Fibroblast of lung (primary cell): ENCODE measurements around the gene TRRAP. TPM values are rescaled to one million over a fixed set of nuclear protein-coding genes. Genes with fewer than 3 reads are reported as not detected.

Experiments
- DNase-seq, 2 donors: peaks; one replicate each; pipeline versions ENCODE4 v3.0.0 to v3.0.0-alpha.2; 2010; ENCODE audit warnings: low read depth in 2 of 2
- H2AFZ ChIP-seq: 2 replicates; pipeline ENCODE4 v1.5.1; 2012; ENCODE audit warnings: low read length, control low read depth, inconsistent platforms
- H3K27ac ChIP-seq: 2 replicates; pipeline ENCODE4 v1.5.1; 2011; ENCODE audit warnings: low read length, control low read depth; ENCODE audit not compliant: insufficient read depth
- H3K27me3 ChIP-seq: 2 replicates; pipeline ENCODE4 v1.5.1; 2011; ENCODE audit warnings: mild to moderate bottlenecking, low read length; ENCODE audit not compliant: control insufficient read depth, insufficient read depth
- H3K36me3 ChIP-seq: 2 replicates; pipeline ENCODE4 v1.5.1; 2011; ENCODE audit warnings: low read length; ENCODE audit not compliant: control insufficient read depth, insufficient read depth
- H3K4me1 ChIP-seq: 2 replicates; pipeline ENCODE4 v1.5.1; 2011; ENCODE audit warnings: low read length; ENCODE audit not compliant: control insufficient read depth, insufficient read depth; ENCODE audit errors: extremely low read depth
- H3K4me2 ChIP-seq: 2 replicates; pipeline ENCODE4 v1.5.1; 2011; ENCODE audit warnings: low read length, control low read depth; ENCODE audit not compliant: insufficient read depth; ENCODE audit errors: extremely low read depth
- H3K4me3 ChIP-seq, 4 experiments: fragments of 200-600 bp in 1 of 4; sonication (generic) in 1 of 4; replicated peaks in 1 of 4; 2 replicates each; pipeline ENCODE4 v1.5.1; 2011 to 2016; ENCODE audit warnings: low read length in 4 of 4, low read depth in 3 of 4, mild to moderate bottlenecking in 3 of 4, control low read depth in 2 of 4, inconsistent platforms in 1 of 4, mixed read lengths in 1 of 4; ENCODE audit not compliant: insufficient read depth in 1 of 4; ENCODE audit errors: control extremely low read depth in 1 of 4
- H3K79me2 ChIP-seq: 2 replicates; pipeline ENCODE4 v1.5.1; 2012; ENCODE audit warnings: mild to moderate bottlenecking, low read length, inconsistent platforms; ENCODE audit not compliant: control insufficient read depth, insufficient read depth
- H3K9ac ChIP-seq: 2 replicates; pipeline ENCODE4 v1.5.1; 2011; ENCODE audit warnings: mild to moderate bottlenecking, low read length, control low read depth; ENCODE audit not compliant: insufficient read depth
- H3K9me3 ChIP-seq: 2 replicates; pipeline ENCODE4 v1.5.1; 2012; ENCODE audit warnings: low read depth, low read length; ENCODE audit not compliant: control insufficient read depth, insufficient read depth
- H4K20me1 ChIP-seq: 2 replicates; pipeline ENCODE4 v1.5.1; 2011; ENCODE audit warnings: low read length; ENCODE audit not compliant: control insufficient read depth, insufficient read depth; ENCODE audit errors: extremely low read depth
- EZH2 ChIP-seq: IDR thresholded peaks from 2 replicates; pipeline ENCODE4 v1.5.1; 2012; ENCODE audit warnings: low read length, control low read depth, mild to moderate bottlenecking; ENCODE audit errors: missing control alignments
- polyA plus RNA-seq, 2 donors: library from polyadenylated mRNA; depleted of rRNA in 1 of 2; stranded (reverse) in 1 of 2; unstranded in 1 of 2; fragments of >200 nt; gene quantifications; 2 replicates each; pipeline ENCODE4 v1.2.1, GENCODE V29; 2011 to 2012; ENCODE audit warnings: missing spikeins in 1 of 2
- total RNA-seq: library from RNA; depleted of rRNA; stranded (reverse); fragments of >200 nt; gene quantifications from 2 replicates; pipeline ENCODE4 v1.2.1, GENCODE V29; 2014
- TF ChIP-seq, protein P1 (sequence below), 2 donors: IDR thresholded peaks in 1 of 2; conservative IDR thresholded peaks in 1 of 2; 1 replicate in 1 of 2; 2 replicates in 1 of 2; pipeline ENCODE4 v1.5.1; 2011 to 2012; ENCODE audit warnings: low read length in 2 of 2, control low read depth in 1 of 2, inconsistent platforms in 1 of 2, low read depth in 1 of 2, mild to moderate bottlenecking in 1 of 2

Gene TRRAP
- total and polyA plus RNA-seq, 2 donors (not counting 1 experiment from before 2014, with no cell fraction given) = 11.3 to 20.6 TPM

DNA sequence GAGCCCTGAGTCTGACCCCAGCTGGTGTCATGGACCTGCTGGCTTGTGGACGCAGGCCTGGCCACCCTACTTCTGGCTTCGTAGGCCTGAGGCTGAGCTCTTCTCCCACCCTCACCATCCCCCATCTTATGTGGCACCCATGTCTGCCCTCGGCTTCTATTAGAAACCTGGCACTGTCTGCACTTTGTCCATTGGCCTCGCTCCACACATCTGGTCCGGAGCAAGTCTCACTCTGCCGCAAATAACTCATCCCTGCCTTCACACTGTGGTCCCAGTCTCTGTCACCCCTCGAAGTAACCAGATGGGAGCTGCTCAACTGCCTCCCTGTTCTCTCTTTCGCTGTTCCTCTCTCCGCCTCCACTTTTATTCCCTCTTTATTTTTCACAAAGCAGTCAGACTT lies 78.6 kb downstream of the TRRAP start:
- no peak for DNase-seq
- no peak overlapping the region for H3K9ac ChIP-seq
- no peaks in the 10 kb centered on the region for H3K4me1 ChIP-seq
- H4K20me1 ChIP-seq = no peaks in the 10 kb centered on the region
- no peak overlapping the region for H3K27ac ChIP-seq
- no peaks in the 10 kb centered on the region for H3K79me2 ChIP-seq
- no peaks in the 10 kb centered on the region for H3K27me3 ChIP-seq
- peaks cover 37% of the 10 kb centered on the region for H3K36me3 ChIP-seq
- TF ChIP-seq, protein P1, sequence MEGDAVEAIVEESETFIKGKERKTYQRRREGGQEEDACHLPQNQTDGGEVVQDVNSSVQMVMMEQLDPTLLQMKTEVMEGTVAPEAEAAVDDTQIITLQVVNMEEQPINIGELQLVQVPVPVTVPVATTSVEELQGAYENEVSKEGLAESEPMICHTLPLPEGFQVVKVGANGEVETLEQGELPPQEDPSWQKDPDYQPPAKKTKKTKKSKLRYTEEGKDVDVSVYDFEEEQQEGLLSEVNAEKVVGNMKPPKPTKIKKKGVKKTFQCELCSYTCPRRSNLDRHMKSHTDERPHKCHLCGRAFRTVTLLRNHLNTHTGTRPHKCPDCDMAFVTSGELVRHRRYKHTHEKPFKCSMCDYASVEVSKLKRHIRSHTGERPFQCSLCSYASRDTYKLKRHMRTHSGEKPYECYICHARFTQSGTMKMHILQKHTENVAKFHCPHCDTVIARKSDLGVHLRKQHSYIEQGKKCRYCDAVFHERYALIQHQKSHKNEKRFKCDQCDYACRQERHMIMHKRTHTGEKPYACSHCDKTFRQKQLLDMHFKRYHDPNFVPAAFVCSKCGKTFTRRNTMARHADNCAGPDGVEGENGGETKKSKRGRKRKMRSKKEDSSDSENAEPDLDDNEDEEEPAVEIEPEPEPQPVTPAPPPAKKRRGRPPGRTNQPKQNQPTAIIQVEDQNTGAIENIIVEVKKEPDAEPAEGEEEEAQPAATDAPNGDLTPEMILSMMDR (conservative IDR thresholded peaks at IDR 0.05 in 1 of 2, IDR thresholded peaks at IDR 0.05 in 1 of 2; ENCODE audit: low read depth in 1 of 2, low read length in 2 of 2) = no peak
- TF ChIP-seq EZH2 = no peak
- H3K9me3 ChIP-seq = no peaks in the 10 kb centered on the region
- no peak overlapping the region for H3K4me3 ChIP-seq
- H2AFZ ChIP-seq = no peak overlapping the region
- no peak overlapping the region for H3K4me2 ChIP-seq

DNA sequence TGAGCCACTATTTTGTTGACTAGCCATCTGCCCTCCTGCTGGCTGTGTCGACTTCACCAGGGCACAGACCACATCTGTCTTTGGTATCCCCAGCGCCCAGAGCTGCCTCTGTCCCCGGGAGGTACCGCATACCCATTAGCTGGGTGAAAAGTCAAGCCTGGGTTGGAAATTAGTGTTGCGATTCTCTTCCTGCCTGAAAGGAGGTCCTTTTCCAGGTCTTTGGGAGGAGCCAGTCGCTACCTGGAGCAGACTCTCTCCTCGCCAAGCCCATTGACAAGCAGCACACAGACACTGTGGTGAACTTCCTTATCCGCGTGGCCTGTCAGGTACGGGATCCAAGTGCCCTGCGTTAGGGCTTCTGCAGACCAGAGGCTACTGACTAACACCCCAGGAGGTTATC lies 79.4 kb downstream of the TRRAP start:
- no peak overlapping the region for H3K4me2 ChIP-seq
- no peak overlapping the region for H3K4me3 ChIP-seq
- DNase-seq = no peak
- no peak overlapping the region for H3K9ac ChIP-seq
- H3K27me3 ChIP-seq = no peaks in the 10 kb centered on the region
- peaks cover 44% of the 10 kb centered on the region for H3K36me3 ChIP-seq
- TF ChIP-seq, protein P1 (conservative IDR thresholded peaks at IDR 0.05 in 1 of 2, IDR thresholded peaks at IDR 0.05 in 1 of 2; ENCODE audit: low read depth in 1 of 2, low read length in 2 of 2) = no peak
- no peak for TF ChIP-seq EZH2
- H3K27ac ChIP-seq = no peak overlapping the region
- no peak overlapping the region for H2AFZ ChIP-seq
- H3K79me2 ChIP-seq = no peaks in the 10 kb centered on the region
- no peaks in the 10 kb centered on the region for H4K20me1 ChIP-seq
- no peaks in the 10 kb centered on the region for H3K9me3 ChIP-seq
- H3K4me1 ChIP-seq = no peaks in the 10 kb centered on the region

DNA sequence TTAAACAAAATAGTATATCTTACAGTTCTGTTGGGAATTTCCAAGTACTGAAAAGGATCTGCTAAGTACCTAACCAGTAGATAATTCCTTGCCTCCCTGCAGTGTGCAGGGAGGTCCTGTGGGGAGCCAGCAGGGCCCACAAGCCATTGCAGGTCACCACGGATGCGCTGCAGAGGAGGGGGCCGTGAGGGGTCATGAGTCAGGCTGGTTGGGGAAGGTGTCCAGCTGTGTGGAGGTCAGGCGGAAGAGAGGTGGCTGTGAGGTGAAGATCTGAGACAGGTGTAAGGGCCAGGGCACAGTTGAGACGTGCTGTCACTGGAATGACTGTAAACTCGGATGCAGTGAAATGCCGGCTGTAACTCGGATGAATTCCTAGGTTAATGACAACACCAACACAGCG lies 80.6 kb downstream of the TRRAP start:
- no peak overlapping the region for H3K27ac ChIP-seq
- no peak overlapping the region for H2AFZ ChIP-seq
- TF ChIP-seq EZH2 = no peak
- TF ChIP-seq, protein P1 (conservative IDR thresholded peaks at IDR 0.05 in 1 of 2, IDR thresholded peaks at IDR 0.05 in 1 of 2; ENCODE audit: low read depth in 1 of 2, low read length in 2 of 2) = no peak
- H3K27me3 ChIP-seq = no peaks in the 10 kb centered on the region
- no peaks in the 10 kb centered on the region for H3K9me3 ChIP-seq
- H3K4me2 ChIP-seq = no peak overlapping the region
- H3K4me1 ChIP-seq = no peaks in the 10 kb centered on the region
- DNase-seq = no peak
- H3K4me3 ChIP-seq = no peak overlapping the region
- no peaks in the 10 kb centered on the region for H3K79me2 ChIP-seq
- H4K20me1 ChIP-seq = no peaks in the 10 kb centered on the region
- peaks cover 44% of the 10 kb centered on the region for H3K36me3 ChIP-seq
- H3K9ac ChIP-seq = no peak overlapping the region
